Kidney glomerular epithelial cell (primary cell): ENCODE results near the gene OR5P2.
"Not testable (repeated sequence)": the region's sequence is repeated elsewhere in the genome, so short reads cannot be mapped to it uniquely, and the experiment has no call there.

ENCODE experiments used
- DNase-seq: peaks from one replicate; lab custom pipeline; 2025; lab: John Stamatoyannopoulos, UW

OR5P2 gene, protein sequence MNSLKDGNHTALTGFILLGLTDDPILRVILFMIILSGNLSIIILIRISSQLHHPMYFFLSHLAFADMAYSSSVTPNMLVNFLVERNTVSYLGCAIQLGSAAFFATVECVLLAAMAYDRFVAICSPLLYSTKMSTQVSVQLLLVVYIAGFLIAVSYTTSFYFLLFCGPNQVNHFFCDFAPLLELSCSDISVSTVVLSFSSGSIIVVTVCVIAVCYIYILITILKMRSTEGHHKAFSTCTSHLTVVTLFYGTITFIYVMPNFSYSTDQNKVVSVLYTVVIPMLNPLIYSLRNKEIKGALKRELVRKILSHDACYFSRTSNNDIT

GRCh38 chr11:7796842-7797241 lies at the start of gene OR5P2:
TSS of gene OR5P2 (minus strand) at chr11:7796942. CDS start at chr11:7796942, 0 bp downstream.
- no peak for DNase-seq

DNA sequence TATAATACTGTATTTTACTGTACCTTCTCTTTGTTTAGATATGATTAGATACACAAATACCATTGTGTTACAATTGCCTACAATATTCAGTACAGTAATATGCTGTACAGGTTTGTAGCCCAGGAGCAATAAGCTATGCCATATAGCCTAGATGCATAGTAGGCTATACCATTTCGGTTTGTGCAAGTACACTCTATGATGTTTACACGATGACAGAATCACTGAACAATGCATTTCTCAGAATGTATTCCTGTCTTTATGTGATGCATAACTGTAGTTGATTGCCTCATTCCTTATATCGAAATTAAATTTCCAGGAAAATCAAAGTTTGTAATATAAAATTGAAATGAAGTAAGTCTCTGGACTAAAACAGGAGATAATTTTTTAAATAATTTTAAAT lies 49.3 kb upstream of the OR5P2 start:
- no peak for DNase-seq

DNA sequence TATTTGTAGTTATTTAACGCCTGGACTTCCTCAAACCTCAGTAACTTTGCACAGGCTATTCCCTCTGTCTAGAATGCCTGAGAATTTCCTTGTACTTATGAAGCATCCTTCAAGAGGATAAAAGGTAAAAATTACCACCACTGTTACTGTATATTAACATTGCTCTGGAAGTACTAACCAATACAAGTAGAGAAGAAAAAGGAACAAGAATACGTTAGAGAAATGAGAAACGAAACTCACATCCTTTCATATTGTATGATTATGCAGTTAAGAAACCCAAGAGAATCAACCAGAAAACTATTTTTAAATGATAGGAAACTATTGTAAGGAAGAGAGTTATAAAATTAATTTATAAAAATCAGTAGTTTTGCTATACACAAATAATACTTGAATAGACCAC lies 48.2 kb upstream of the OR5P2 start:
- DNase-seq: no peak

GRCh38 chr11:7844521-7844920 lies 47.8 kb upstream of the OR5P2 start:
- no peak for DNase-seq

- DNase-seq: no peak
Observed at GRCh38 chr11:7840578-7840977, 43.8 kb upstream of the OR5P2 start.

DNA sequence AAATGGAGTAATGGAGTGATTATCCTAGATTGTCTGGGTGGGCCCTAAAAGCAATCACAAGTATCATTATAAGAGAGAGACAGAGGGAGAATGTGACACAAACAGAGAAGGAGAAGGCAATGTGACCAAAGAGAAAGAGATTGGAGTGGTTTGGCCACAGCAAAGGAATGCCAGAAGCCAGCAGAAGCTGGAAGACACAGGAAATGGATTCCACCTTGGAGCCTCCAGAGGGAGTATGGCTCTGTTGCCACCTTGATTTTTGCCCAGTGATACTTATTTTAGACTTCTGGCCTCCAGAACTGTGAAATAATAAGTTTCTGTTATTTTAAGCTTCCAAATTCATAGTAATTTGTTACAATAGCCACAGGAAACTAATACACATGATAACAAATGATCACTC lies 36.8 kb upstream of the OR5P2 start:
- DNase-seq: no peak

DNA sequence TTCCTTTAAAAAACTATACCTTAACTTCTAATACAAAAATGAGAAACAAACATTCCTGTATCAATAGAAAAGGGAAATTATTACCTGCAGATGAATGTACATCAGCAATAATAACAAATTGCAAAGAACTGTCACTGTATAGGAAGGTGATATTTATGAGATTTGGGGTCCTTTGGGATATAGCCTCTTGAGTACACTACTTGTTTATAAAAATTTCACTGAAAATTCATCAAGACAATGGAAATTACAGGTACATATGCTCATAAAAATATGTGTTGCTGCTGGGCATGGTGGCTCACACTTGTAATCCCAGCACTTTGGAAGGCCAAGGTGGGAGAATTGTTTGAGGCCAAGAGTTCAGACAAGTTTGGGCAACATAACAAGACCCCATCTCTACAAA lies 34.0 kb upstream of the OR5P2 start, which contains the start of gene OR5P3:
OR5P3 (minus strand) TSS at position 101 of the 400 bp plus-strand sequence.
- DNase-seq: no peak

GRCh38 chr11:7826324-7826723 lies 29.6 kb upstream of the OR5P2 start:
- no peak for DNase-seq

DNA sequence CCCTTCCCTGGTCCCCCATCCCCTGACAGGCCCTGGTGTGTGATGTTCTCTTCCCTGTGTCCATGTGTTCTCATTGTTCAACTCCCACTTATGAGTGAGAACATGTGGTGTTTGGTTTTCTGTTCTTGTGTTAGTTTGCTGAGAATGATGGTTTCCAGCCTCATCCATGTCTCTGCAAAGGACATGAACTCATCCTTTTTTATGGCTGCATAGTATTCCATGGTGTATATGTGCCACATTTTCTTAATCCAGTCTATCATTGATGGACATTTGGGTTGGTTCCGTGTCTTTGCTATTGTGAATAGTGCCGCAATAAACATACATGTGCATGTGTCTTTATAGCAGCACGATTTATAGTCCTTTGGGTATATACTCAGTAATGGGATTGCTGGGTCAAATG lies 23.7 kb upstream of the OR5P2 start:
- not testable (repeated sequence) for DNase-seq

DNA sequence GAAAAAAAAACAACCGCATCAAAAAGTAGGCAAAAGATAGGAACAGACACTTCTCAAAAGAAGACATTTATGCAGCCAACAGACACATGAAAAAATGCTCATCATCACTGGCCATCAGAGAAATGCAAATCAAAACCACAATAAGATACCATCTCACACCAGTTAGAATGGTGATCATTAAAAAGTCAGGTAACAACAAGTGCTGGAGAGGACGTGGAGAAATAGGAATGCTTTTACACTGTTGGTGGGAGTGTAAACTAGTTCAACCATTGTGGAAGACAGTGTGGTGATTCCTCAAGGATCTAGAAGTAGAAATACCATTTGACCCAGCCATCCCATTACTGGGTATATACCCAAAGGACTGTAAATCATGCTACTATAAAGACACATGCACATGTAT lies 18.2 kb upstream of the OR5P2 start:
- DNase-seq: not testable (repeated sequence)

- DNase-seq: not testable (repeated sequence)
Observed at GRCh38 chr11:7810301-7810700, 13.6 kb upstream of the OR5P2 start.

DNA sequence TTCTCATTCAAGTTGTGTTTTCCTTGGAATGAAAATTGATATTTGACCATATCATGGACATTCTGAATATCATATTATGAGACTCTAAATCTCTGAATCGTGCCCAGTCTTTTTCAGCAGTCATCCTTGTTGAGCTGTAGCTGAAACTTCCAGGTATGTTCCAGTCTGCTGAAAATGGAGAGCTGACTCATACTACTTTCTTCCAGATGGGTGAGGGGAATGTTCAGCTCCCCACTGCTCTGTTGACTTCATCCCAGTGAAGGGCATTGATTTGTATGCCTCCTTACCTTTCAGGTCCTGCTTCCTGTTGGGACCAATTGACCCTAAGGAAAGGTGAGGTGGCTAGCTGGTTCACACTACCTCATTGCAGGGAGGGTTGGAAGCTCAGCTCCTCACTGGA lies 3.5 kb downstream of the OR5P2 start:
- DNase-seq: no peak

DNA sequence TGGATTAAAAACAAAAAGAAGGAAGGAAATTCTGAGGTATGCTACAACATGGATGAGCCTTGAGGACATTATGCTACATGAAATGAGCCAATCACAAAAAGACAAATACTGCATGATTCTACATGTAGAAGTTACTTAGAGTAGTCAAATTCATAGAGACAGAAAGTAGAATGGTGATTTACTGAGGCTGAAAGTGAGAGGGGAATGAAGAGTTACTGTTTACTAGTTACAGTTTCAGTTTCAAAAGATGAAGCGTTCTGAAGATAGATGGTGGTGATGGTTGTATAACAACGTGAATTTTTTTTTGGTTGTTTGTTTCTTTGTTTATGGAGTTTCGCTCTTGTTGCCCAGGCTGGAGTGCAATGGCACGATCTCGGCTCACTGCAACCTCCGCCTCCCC lies 9.5 kb downstream of the OR5P2 start:
- DNase-seq: no peak

- DNase-seq: no peak
Observed at GRCh38 chr11:7775689-7776088, 21.1 kb downstream of the OR5P2 start.

DNA sequence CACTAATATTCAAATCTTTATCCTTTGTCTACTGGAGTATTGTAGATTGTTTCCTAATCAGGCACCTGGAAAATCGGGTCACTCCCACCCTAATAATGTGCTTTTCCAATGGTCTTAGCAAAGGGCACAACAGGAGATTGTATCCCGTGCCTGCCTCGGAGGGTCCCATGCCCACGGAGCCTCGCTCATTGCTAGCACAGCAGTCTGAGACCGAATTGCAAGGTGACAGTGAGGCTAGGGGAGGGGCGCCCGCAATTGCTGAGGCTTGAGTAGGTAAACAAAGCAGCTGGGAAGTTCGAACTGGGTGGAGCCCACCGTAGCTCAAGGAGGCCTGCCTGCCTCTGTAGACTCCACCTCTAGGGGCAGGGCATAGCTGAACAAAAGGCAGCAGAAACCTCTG lies 32.4 kb downstream of the OR5P2 start:
- not testable (repeated sequence) for DNase-seq

GRCh38 chr11:7759010-7759409 lies 37.7 kb downstream of the OR5P2 start:
- no peak for DNase-seq

- no peak for DNase-seq
Observed at GRCh38 chr11:7749456-7749855, 47.3 kb downstream of the OR5P2 start.
